SJCRH30 (cell line): ENCODE measurements around the gene CFAP45. TPM values are rescaled to one million over a fixed set of nuclear protein-coding genes. Genes with fewer than 3 reads are reported as not detected.
A peak's percentile ranks its signal among the peaks of the same experiment; 100 is the strongest.

Experiments used
- DNase-seq, 2 experiments: peaks; one replicate each; pipeline ENCODE4 v3.0.0-alpha.2; 2015 to 2020
- H3K27ac ChIP-seq: fragments of 250-450 bp; sonication (Bioruptor Pico); 2 replicates; pipeline ENCODE4 v1.5.1; 2020; ENCODE audit warnings: mild to moderate bottlenecking, moderate library complexity
- H3K27me3 ChIP-seq: fragments of 250-450 bp; sonication (Bioruptor Pico); 2 replicates; pipeline ENCODE4 v1.5.1; 2020; ENCODE audit warnings: mild to moderate bottlenecking, moderate library complexity
- H3K36me3 ChIP-seq: fragments of 250-450 bp; sonication (Bioruptor Pico); 2 replicates; pipeline ENCODE4 v1.5.1; 2020; ENCODE audit warnings: mild to moderate bottlenecking, moderate library complexity
- H3K4me1 ChIP-seq: fragments of 250-450 bp; sonication (Bioruptor Pico); 2 replicates; pipeline ENCODE4 v1.5.1; 2020; ENCODE audit warnings: mild to moderate bottlenecking, moderate library complexity
- H3K4me3 ChIP-seq: fragments of 250-450 bp; sonication (Bioruptor Pico); 2 replicates; pipeline ENCODE4 v1.5.1; 2020; ENCODE audit warnings: mild to moderate bottlenecking, moderate library complexity
- H3K9me3 ChIP-seq: fragments of 250-450 bp; sonication (Bioruptor Pico); replicated peaks from 2 replicates; pipeline ENCODE4 v1.5.1; 2020; ENCODE audit warnings: mild to moderate bottlenecking, moderate library complexity
- total RNA-seq: library from RNA; depleted of rRNA; stranded (reverse); fragments of >200 nt; shearing (Covaris generic); gene quantifications from 2 replicates; pipeline ENCODE4 v1.2.3, GENCODE V29; 2014

The CFAP45 gene
- total RNA-seq, 1 experiment from 2014 or later, result 0.42 TPM

GRCh38 chr1:159922511-159923202 is 22.7 kb upstream of the CFAP45 start:
- Histone ChIP-seq H3K36me3 (peaks cover 17% of the 10 kb centered on the region), H3K9me3 (no peaks in the 10 kb centered on the region), H3K4me3 (peak overlapping the region; percentile 68), H3K27me3 (peaks cover 8% of the 10 kb centered on the region; the same call in 1 of the 2 replicates), H3K27ac (peak overlapping the region; percentile 95), H3K4me1 (peaks cover 43% of the 10 kb centered on the region)
- DNase-seq, result peak; percentile 76 to 81

DNA sequence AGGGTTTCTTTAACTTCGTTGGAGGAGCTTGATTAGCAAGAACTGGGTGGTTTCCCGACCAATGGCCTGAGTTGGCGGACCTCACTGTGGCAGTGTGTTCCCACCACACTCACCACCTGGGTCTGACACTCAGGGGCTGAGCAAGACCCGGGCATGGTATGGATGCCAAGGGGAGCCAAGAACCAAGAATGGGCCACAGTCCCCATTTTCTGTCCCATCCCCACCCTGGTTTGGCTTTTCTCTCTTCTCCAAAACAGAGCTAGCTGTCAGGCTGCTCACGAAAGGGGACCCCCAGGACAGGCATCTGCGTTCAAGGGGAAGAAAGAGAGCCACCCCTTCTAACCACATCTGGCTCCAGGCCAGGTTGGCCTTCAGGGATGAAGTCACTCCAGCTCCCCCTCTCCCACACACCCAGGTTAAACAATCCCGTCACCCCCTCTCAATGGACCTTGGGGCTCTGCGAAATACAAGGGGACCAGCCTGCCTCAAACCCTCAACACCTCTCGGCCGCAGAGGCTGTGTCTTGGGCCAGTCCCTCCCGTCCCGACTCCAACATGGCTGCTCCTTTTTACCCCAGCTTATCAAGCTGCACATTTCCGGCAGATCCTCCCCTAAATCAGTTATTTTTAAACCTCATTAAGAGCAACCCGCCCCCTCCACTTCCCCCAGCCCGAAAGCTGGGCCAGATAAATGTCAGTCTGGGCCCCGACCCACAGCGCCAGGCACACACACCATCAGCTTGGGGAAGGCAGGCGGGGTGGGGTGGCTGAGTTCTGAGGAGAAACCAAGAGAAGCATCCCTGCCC is 21.9 kb upstream of the CFAP45 start:
- peaks cover 49% of the 10 kb centered on the region for H3K4me1 ChIP-seq
- peaks cover 18% of the 10 kb centered on the region for H3K36me3 ChIP-seq
- H3K27ac ChIP-seq, result no peak overlapping the region
- no peak overlapping the region for H3K4me3 ChIP-seq
- H3K27me3 ChIP-seq, result peaks cover 4% of the 10 kb centered on the region; the same call in 1 of the 2 replicates
- no peaks in the 10 kb centered on the region for H3K9me3 ChIP-seq
- peak in 1 of 2 experiments; percentile 20 for DNase-seq

DNA sequence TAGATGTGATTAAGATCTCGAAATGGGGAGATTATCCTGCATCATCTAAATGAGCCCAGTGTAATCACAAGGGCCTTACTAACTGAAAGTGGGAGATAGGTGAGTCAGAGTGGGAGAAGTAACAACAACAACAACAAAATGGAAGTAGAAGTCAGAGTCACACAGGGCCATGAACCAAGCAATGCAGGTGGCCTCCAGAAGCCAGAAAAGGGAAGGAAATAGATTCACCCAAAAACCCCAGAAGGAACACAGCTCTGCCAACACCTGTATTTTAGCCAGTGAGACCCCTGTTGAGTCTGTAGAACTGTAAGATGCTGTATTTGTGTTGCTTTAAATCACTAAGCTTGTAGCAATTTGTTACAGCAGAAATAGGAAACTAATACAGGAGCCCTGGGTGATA is 21.3 kb upstream of the CFAP45 start:
- Histone ChIP-seq H3K27ac (no peak overlapping the region), H3K36me3 (peaks cover 18% of the 10 kb centered on the region), H3K4me3 (no peak overlapping the region), H3K27me3 (no peaks in the 10 kb centered on the region), H3K9me3 (no peaks in the 10 kb centered on the region), H3K4me1 (peaks cover 55% of the 10 kb centered on the region)
- DNase-seq, result no peak

GRCh38 chr1:159920651-159921050 is 20.7 kb upstream of the CFAP45 start:
- Histone ChIP-seq H3K9me3 (no peaks in the 10 kb centered on the region), H3K36me3 (peaks cover 18% of the 10 kb centered on the region), H3K4me1 (peaks cover 60% of the 10 kb centered on the region), H3K27me3 (no peaks in the 10 kb centered on the region), H3K27ac (no peak overlapping the region), H3K4me3 (no peak overlapping the region)
- no peak for DNase-seq

GRCh38 chr1:159920202-159920601 is 20.2 kb upstream of the CFAP45 start:
- Histone ChIP-seq H3K36me3 (peaks cover 18% of the 10 kb centered on the region), H3K27me3 (no peaks in the 10 kb centered on the region), H3K9me3 (no peaks in the 10 kb centered on the region), H3K27ac (no peak overlapping the region), H3K4me3 (no peak overlapping the region), H3K4me1 (peaks cover 65% of the 10 kb centered on the region)
- DNase-seq, result no peak

DNA sequence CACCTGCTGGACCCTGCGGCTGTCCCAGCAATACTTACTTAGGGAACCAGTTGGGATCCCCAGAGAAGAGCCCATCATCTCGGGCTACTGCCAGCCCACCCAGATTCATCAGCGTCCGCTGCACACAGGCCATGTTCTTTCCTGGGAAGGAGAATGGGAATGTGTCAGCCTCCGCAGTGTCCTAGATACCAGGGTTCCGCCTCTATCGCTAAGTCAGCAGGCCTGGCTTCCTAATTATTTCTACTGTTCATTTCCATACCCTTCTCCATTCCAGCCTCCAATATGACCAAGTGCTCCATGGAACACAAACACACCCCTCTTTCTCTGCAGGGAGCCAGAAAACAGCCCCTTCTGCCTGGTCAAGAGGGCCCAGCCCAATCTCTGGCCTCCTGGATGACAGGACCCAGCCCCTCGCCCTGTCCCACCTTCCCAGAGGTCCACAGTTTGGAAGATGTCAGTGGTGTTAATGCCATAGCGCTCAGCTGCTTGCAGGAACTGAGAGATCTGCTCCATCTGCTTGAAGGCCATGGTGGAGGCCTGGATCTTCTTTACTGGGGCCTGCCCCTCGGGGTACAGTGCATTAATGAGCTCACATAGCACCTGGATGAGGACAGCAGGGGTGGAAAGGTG is 19.4 kb upstream of the CFAP45 start:
- no peaks in the 10 kb centered on the region for H3K27me3 ChIP-seq
- DNase-seq, result no peak
- peaks cover 65% of the 10 kb centered on the region for H3K4me1 ChIP-seq
- no peaks in the 10 kb centered on the region for H3K9me3 ChIP-seq
- H3K4me3 ChIP-seq, result no peak overlapping the region
- no peak overlapping the region for H3K27ac ChIP-seq
- peaks cover 18% of the 10 kb centered on the region for H3K36me3 ChIP-seq

GRCh38 chr1:159918352-159919200 is 18.6 kb upstream of the CFAP45 start:
- Histone ChIP-seq H3K36me3 (peaks cover 18% of the 10 kb centered on the region), H3K27me3 (no peaks in the 10 kb centered on the region)
- DNase-seq, result peak in 1 of 2 experiments; percentile 54

DNA sequence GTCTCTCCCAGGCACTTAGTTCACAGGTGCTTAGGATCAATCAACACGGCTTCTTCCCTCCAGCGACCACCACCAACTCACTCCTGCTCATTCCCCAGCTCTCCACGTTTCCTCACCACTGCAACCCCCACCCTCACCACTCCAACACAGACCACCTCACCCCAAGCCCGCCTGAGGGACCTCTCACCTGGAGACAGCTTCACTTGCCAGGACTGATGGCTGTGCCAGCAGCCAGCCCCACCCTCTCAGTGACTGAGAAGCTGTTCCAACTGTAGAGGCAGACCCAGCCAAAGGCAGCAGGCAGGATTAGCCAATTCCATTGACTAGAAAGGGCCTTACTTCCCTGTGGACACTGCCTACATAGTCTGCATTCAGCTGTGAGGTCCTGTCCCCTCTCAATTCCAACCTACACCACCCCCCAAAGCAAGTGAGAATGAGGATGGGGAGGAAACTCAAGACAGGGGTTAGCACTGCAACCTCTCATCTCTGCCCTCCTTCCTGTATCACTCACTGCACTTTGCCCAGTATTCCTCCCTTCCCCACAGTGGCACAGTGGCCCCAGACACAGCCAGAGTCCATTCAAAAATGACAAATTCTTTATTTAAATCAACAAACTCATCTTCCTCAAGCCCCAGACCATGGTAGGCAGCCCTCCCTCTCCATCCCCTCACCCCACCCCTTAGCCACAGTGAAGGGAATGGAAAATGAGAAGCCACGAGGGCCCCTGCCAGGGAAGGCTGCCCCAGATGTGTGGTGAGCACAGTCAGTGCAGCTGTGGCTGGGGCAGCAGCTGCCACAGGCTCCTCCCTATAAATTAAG is 17.8 kb upstream of the CFAP45 start:
- Histone ChIP-seq H3K4me3 (no peak overlapping the region), H3K9me3 (no peaks in the 10 kb centered on the region), H3K27me3 (no peaks in the 10 kb centered on the region), H3K27ac (peak overlapping the region; percentile 28), H3K4me1 (peaks cover 60% of the 10 kb centered on the region), H3K36me3 (peaks cover 18% of the 10 kb centered on the region)
- DNase-seq, result peak; percentile 58 to 63

More at GRCh38 chr1:159918352-159919200, 18.6 kb upstream of the CFAP45 start:
- H3K27ac ChIP-seq, result no peak overlapping the region; the same call in 1 of the 2 replicates
- H3K4me3 ChIP-seq, result no peak overlapping the region
- peaks cover 65% of the 10 kb centered on the region for H3K4me1 ChIP-seq
- no peaks in the 10 kb centered on the region for H3K9me3 ChIP-seq

DNA sequence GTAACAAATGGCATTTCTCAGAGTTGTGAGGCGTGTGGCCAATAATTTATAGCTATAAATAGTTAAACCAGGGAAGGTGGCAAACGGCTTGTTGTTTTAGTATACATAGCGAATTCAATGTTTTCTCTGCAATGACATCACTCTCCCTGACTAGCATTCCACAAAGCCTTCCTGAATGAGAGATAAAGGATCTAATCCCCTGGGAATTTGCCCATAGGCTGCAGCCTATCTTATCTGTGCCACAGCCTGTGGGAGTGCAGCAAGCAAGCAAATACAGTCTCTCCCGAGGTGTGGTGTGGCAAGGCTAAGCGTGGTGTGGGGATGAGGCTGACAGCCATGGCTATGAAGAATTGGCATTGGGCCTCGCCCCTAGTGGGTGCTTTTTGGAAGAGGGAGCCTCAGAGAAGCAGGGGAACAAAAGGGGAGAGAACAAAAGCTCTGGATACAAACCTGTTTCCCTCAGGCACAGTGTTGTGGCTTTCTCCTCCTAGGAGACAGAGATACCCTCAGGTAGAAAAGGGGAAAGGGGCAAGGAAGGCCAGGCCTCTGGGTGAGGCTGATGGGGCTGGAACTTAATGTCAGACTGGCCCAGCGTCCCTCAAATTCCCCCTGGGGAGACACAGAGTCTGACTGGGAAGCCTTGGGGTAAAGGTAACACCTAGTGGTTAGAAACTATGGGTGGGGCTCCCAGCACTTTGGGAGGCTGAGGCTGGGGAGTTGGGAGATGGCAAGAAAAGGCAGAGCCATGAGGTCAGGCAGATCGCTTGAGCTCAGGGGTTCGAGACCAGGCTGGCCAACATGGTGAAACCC is 16.5 kb upstream of the CFAP45 start:
- H3K27ac ChIP-seq, result peak overlapping the region; percentile 24; the same call in 1 of the 2 replicates
- no peaks in the 10 kb centered on the region for H3K27me3 ChIP-seq
- peak; percentile 73 to 82 for DNase-seq
- peaks cover 53% of the 10 kb centered on the region for H3K4me1 ChIP-seq
- H3K4me3 ChIP-seq, result no peak overlapping the region
- H3K36me3 ChIP-seq, result peaks cover 18% of the 10 kb centered on the region
- H3K9me3 ChIP-seq, result no peaks in the 10 kb centered on the region

- H3K4me1 ChIP-seq, result peaks cover 58% of the 10 kb centered on the region
- no peak overlapping the region for H3K4me3 ChIP-seq
- H3K27me3 ChIP-seq, result no peaks in the 10 kb centered on the region
- no peaks in the 10 kb centered on the region for H3K9me3 ChIP-seq
- no peak for DNase-seq
- H3K27ac ChIP-seq, result peak overlapping the region; percentile 24; the same call in 1 of the 2 replicates
- H3K36me3 ChIP-seq, result peaks cover 18% of the 10 kb centered on the region
Measured at GRCh38 chr1:159915571-159916241, 15.7 kb upstream of the CFAP45 start.

DNA sequence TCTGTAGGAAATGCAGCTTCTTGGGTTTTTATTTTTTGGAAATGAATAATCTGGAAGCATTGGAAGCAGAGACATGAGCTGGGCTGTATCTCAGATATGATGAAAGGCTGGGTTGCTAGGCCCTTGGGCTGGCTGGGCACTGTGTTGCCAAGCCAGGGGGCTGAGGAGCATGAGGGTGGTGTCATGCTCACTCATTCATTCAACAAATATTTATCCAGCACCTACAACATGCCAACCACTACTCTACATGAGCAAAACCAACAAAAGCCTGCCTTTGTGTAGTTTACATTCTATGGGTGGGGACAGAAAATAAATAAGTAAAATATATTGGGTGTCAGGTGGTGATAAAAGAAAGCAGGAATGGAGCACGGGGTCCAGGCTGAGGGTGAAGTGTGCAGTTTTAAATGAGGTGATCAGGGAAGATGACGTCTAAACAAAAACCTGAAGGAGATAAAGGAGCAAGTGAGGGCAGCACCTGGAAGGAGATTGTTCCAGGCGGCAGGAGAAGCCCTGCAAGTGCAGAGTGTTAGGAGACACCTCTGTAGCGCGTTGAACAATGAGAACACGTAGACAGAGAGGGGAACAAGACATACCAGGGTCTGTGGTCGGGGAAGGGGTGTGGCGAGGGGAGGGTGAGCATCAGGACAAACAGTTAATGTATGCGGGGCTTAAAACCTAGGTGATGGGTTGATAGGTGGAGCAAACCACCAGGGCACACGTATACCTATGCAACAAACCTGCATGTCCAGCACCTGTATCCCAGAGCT is 14.5 kb upstream of the CFAP45 start:
- Histone ChIP-seq H3K9me3 (no peaks in the 10 kb centered on the region), H3K27ac (no peak overlapping the region), H3K27me3 (no peaks in the 10 kb centered on the region), H3K4me1 (peaks cover 62% of the 10 kb centered on the region), H3K4me3 (no peak overlapping the region), H3K36me3 (peaks cover 13% of the 10 kb centered on the region)
- DNase-seq, result no peak
